GM10248 (cell line): ENCODE measurements around the gene F2R.
"Not testable (repeated sequence)": the region's sequence is repeated elsewhere in the genome, so short reads cannot be mapped to it uniquely, and the experiment has no call there.

ENCODE experiments used
- CTCF ChIA-PET: fragments of 300-600 bp; sonication (Branson Sonifier 250); formaldehyde crosslinking; extraction: SDS; loops from one replicate; lab custom pipeline; 2021; ENCODE audit warnings: antibody characterized with exemption; lab: Yijun Ruan, JAX
- POLR2A ChIA-PET: fragments of 350-650 bp; sonication (Branson Sonifier 250); formaldehyde crosslinking; extraction: SDS; loops from one replicate; lab custom pipeline; 2020; ENCODE audit warnings: antibody characterized with exemption; lab: Yijun Ruan, JAX
- DNase-seq: peaks from one replicate; pipeline ENCODE4 v3.0.0; 2012; ENCODE audit errors: extremely low spot score
- CTCF ChIP-seq: IDR thresholded peaks from 2 replicates; pipeline ENCODE4 v1.5.1; 2012; ENCODE audit warnings: mild to moderate bottlenecking, low read depth; ENCODE audit errors: extremely low read depth, missing control alignments, control extremely low read depth

The F2R gene

GRCh38 chr5:76737846-76738245, 21.9 kb downstream of the F2R start:
- ChIA-PET POLR2A (no interaction called here), CTCF (interaction anchor here (1.0 to 3.0 kb wide), 8 partner anchors 19 to 140 kb away, joined by 3 to 22 read pairs (median 3); no protein-coding TSS in a partner anchor)
- DNase-seq: no peak
- TF ChIP-seq CTCF: no peak

- POLR2A ChIA-PET: not testable (repeated sequence)
- CTCF ChIA-PET: interaction anchor here (2.0 to 2.8 kb wide), 2 partner anchors 18 to 33 kb away, joined by 4 to 18 read pairs; no protein-coding TSS in a partner anchor
These were observed 25.6 kb downstream of the F2R start for GRCh38 chr5:76741506-76741905.

GRCh38 chr5:76742583-76742982, 26.7 kb downstream of the F2R start:
- POLR2A ChIA-PET: no interaction called here
- no peak for DNase-seq
- no peak for TF ChIP-seq CTCF
- CTCF ChIA-PET: interaction anchor here (1.0 kb wide), 2 partner anchors 9 to 32 kb away, joined by 3 to 5 read pairs; no protein-coding TSS in a partner anchor

More at GRCh38 chr5:76741506-76741905, 25.6 kb downstream of the F2R start:
- DNase-seq: not testable (repeated sequence)

GRCh38 chr5:76744632-76745031, 28.7 kb downstream of the F2R start:
- no peak for DNase-seq
- CTCF ChIA-PET: interaction anchor here (1.1 to 2.5 kb wide), 3 partner anchors 30 to 55 kb away, joined by 3 to 15 read pairs (median 4); no protein-coding TSS in a partner anchor
- POLR2A ChIA-PET: no interaction called here
- no peak for TF ChIP-seq CTCF

GRCh38 chr5:76745670-76746069, 29.7 kb downstream of the F2R start:
- no peak for DNase-seq
- POLR2A ChIA-PET: no interaction called here
- TF ChIP-seq CTCF: no peak
- CTCF ChIA-PET: interaction anchor here (1.1 to 2.5 kb wide), 3 partner anchors 29 to 56 kb away, joined by 3 to 15 read pairs (median 4); no protein-coding TSS in a partner anchor

GRCh38 chr5:76746677-76747076, 30.8 kb downstream of the F2R start:
- POLR2A ChIA-PET: no interaction called here
- no peak for DNase-seq
- CTCF ChIA-PET: no interaction called here
- TF ChIP-seq CTCF: no peak

GRCh38 chr5:76747706-76748105, 31.8 kb downstream of the F2R start:
- TF ChIP-seq CTCF: no peak
- ChIA-PET CTCF (interaction anchor here (1.4 to 2.2 kb wide), 3 partner anchors 8 to 29 kb away, joined by 3 to 8 read pairs (median 4); no protein-coding TSS in a partner anchor), POLR2A (no interaction called here)
- no peak for DNase-seq
